Measurements from ENCODE around the gene KCTD4.

DNA sequence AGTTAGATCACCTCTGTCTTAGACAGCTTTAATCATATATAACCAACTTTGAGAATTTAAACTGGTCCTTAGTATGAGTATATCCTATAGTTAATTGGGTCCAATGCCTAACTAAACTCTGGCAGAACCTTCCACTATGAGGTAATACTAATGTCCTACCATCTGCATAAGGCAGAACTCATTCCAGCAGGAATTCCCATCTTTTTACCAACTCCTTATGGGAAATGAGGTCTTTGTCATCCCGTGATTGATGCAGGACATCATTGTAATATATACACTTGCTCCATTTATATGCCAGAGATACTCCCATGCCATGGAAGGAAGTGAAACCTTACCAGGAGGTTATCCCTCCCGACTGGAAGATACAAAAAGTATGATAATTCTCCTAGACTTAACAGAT, 2.8 kb downstream of the KCTD4 start:
- TF ChIP-seq POLR2A (IDR thresholded peaks at IDR 0.05) (no peak), POLR2AphosphoS5 (IDR thresholded peaks at IDR 0.05) (no peak), EP300 (IDR thresholded peaks at IDR 0.05) (no peak)
- TF ChIP-seq, protein P1, sequence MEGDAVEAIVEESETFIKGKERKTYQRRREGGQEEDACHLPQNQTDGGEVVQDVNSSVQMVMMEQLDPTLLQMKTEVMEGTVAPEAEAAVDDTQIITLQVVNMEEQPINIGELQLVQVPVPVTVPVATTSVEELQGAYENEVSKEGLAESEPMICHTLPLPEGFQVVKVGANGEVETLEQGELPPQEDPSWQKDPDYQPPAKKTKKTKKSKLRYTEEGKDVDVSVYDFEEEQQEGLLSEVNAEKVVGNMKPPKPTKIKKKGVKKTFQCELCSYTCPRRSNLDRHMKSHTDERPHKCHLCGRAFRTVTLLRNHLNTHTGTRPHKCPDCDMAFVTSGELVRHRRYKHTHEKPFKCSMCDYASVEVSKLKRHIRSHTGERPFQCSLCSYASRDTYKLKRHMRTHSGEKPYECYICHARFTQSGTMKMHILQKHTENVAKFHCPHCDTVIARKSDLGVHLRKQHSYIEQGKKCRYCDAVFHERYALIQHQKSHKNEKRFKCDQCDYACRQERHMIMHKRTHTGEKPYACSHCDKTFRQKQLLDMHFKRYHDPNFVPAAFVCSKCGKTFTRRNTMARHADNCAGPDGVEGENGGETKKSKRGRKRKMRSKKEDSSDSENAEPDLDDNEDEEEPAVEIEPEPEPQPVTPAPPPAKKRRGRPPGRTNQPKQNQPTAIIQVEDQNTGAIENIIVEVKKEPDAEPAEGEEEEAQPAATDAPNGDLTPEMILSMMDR (IDR thresholded peaks at IDR 0.05): no peak

All from gastroesophageal sphincter (tissue), 3 donors.